Testis (tissue), 2 donors: Measurements from ENCODE around the gene AIG1.

Experiments
- CTCF ChIP-seq, 3 experiments: fragments of 450-650 bp in 2 of 3; fragments of 200-600 bp in 1 of 3; sonication (generic) in 1 of 3; IDR thresholded peaks; one replicate each; pipeline ENCODE4 v1.5.1; 2016 to 2019; ENCODE audit warnings: antibody characterized with exemption in 3 of 3, mild to moderate bottlenecking in 2 of 3, moderate library complexity in 1 of 3
- POLR2A ChIP-seq: fragments of 450-650 bp; IDR thresholded peaks from one replicate; pipeline ENCODE4 v1.6.1; 2017; ENCODE audit warnings: antibody characterized with exemption, mild to moderate bottlenecking, moderate library complexity

GRCh38 chr6:143123941-143124340 lies 63.3 kb downstream of the AIG1 start:
- no peak for TF ChIP-seq CTCF (IDR thresholded peaks at IDR 0.05)
- no peak for TF ChIP-seq POLR2A
